ENCODE data around the gene SMC5. TPM values are rescaled to one million over a fixed set of nuclear protein-coding genes. Genes with fewer than 3 reads are reported as not detected.

SMC5 gene
- total RNA-seq, 4 donors from 2014 or later, result 23.4 to 74.4 (median 39.7) TPM

DNA sequence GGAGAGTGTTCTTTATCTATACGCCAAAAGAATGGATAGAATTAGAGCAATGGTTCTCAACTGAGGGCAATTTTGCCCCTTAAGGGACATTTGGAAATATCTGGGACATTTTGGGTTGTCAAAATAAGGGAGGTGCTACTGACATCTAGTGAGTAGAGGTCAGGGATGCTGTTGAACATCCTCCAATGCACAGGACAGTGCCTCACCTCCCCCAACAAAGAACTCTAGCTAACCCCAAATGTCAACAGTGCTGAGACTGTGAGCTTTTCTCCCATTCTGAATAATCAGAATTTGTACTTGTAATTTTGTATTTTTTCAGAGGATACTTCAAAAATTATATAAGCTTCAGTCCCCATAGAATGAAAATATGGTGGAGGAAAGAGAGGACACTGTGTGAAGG lies 8.6 kb upstream of the SMC5 start:
- WGBS, 2 donors (ENCODE audit: low coverage in 1 of 2), result 92 to 100% methylated on average over 1 of the region's 1 CpG
- H3K27me3 ChIP-seq, result no peaks in the 10 kb centered on the region
- no peak for ATAC-seq
- H3K27ac ChIP-seq, result no peak overlapping the region
- H3K9me3 ChIP-seq, result no peaks in the 10 kb centered on the region
- TF ChIP-seq EP300 (IDR thresholded peaks at IDR 0.05) (no peak), POLR2AphosphoS5 (IDR thresholded peaks at IDR 0.05) (no peak), CTCF (IDR thresholded peaks at IDR 0.05) (no peak), POLR2A (IDR thresholded peaks at IDR 0.05) (no peak)
- H3K36me3 ChIP-seq, result no peaks in the 10 kb centered on the region
- peaks cover 0 to 13% (median 0%) of the 10 kb centered on the region in 3 donors for H3K4me1 ChIP-seq
- H3K4me3 ChIP-seq, result no peak overlapping the region

DNA sequence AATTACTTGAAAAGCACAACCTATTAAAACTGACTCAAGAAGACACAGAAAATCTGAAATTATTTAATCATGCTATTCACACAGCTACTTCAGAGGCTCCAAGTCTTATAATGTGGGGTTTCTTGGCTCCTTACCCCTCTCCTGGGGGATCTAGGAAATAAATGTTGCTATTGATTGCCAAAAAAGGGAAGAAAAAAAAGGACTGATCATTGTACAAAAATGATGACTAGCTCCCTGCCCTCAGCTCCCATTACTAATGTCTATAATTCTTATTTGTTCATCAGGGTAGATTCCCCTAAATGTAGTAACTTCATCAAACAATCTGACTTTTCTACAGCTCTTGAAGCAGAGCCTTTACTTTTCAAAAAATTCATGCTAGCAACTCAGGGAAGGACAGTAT lies 3.3 kb upstream of the SMC5 start:
- no peak for ATAC-seq
- no peak overlapping the region for H3K4me3 ChIP-seq
- no peak for TF ChIP-seq POLR2AphosphoS5 (IDR thresholded peaks at IDR 0.05)
- TF ChIP-seq EP300 (IDR thresholded peaks at IDR 0.05), result no peak
- no peak for TF ChIP-seq POLR2A (IDR thresholded peaks at IDR 0.05)
- no peak for TF ChIP-seq CTCF (IDR thresholded peaks at IDR 0.05)

DNA sequence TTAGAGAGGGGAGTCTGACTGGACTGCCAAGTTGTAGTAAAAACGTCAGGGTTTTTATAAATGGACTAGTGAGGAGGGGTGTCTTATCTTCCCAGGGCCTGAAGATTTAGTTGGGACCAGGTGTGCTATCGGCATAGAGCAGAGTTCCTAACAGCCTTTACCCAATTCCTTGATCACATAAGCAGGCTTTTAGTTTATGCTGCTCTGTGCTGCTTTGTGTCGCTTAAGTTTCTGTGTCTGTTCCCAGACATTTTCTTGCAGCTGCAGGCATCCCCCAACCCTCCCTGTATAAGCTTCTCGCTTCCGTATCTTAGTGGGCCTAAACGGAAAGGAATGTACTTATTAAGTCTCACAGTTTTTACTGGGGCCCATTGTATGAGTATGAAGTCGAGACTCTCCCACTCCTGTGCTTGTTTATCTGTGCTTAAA lies 2.6 kb upstream of the SMC5 start:
- no peak for ATAC-seq
- TF ChIP-seq POLR2A (IDR thresholded peaks at IDR 0.05) (no peak), POLR2AphosphoS5 (IDR thresholded peaks at IDR 0.05) (no peak), CTCF (IDR thresholded peaks at IDR 0.05) (no peak), EP300 (IDR thresholded peaks at IDR 0.05) (no peak)
- H3K27me3 ChIP-seq, result no peaks in the 10 kb centered on the region
- H3K4me1 ChIP-seq, result peaks cover 4 to 62% (median 18%) of the 10 kb centered on the region in 3 donors
- H3K27ac ChIP-seq, result peak overlapping the region in 2 of 4 donors; percentile 96
- 28 to 51% methylated on average over 7 of the region's 7 CpGs for WGBS, 2 donors (ENCODE audit: low coverage in 1 of 2)
- no peaks in the 10 kb centered on the region for H3K9me3 ChIP-seq
- peak overlapping the region in 1 of 2 donors; percentile 23 for H3K4me3 ChIP-seq
- H3K36me3 ChIP-seq, result no peaks in the 10 kb centered on the region

More for the DNA sequence above, 3.3 kb upstream of the SMC5 start:
- Histone ChIP-seq H3K36me3 (no peaks in the 10 kb centered on the region), H3K27ac (peak overlapping the region in 1 of 4 donors; percentile 42), H3K4me1 (peaks cover 3 to 55% (median 12%) of the 10 kb centered on the region in 3 donors), H3K27me3 (no peaks in the 10 kb centered on the region), H3K9me3 (no peaks in the 10 kb centered on the region)

DNA sequence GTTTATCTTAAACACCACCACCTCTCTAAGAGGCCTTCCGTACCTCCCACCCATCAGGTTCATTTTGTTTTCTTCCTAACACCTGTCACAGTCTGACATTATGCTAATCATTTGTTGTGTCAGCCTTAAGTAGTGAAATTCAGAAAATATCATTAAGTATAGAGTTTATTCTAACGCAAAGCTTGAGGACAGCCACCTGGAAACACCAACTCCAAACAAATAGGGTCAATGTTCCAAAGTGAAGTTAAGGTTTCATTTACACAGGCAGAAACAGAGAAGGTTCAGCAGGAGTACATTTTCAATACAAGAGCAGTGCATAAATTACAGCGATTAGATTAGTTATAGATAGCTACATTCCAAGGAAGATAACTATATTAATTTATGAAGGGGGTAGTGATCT lies 1.3 kb upstream of the SMC5 start:
- Histone ChIP-seq H3K9me3 (no peaks in the 10 kb centered on the region), H3K4me3 (peak overlapping the region; percentile 86 to 97), H3K27ac (peak overlapping the region; percentile 95 to 98 (median 96)), H3K36me3 (no peaks in the 10 kb centered on the region), H3K27me3 (no peaks in the 10 kb centered on the region), H3K4me1 (peaks cover 6 to 72% (median 22%) of the 10 kb centered on the region in 3 donors)
- no peak for TF ChIP-seq POLR2A (IDR thresholded peaks at IDR 0.05)
- no peak for TF ChIP-seq POLR2AphosphoS5 (IDR thresholded peaks at IDR 0.05)
- no peak for TF ChIP-seq EP300 (IDR thresholded peaks at IDR 0.05)
- no peak for TF ChIP-seq CTCF (IDR thresholded peaks at IDR 0.05)
- WGBS, 2 donors (ENCODE audit: low coverage in 1 of 2), result 56% methylated on average over 3 of the region's 3 CpGs; no CpG with 5 or more reads in 1 of the 2 donors
- no peak for ATAC-seq

GRCh38 chr9:70257991-70258691 lies 637 bp upstream of the SMC5 start:
- Histone ChIP-seq H3K27ac (peak overlapping the region; percentile 95 to 98 (median 96)), H3K27me3 (no peaks in the 10 kb centered on the region), H3K36me3 (no peaks in the 10 kb centered on the region), H3K4me3 (peak overlapping the region; percentile 86 to 97), H3K4me1 (peaks cover 7 to 72% (median 28%) of the 10 kb centered on the region in 3 donors), H3K9me3 (no peaks in the 10 kb centered on the region)
- peak; percentile 62 for ATAC-seq
- TF ChIP-seq POLR2A (IDR thresholded peaks at IDR 0.05), result no peak
- no peak for TF ChIP-seq CTCF (IDR thresholded peaks at IDR 0.05)
- no peak for TF ChIP-seq POLR2AphosphoS5 (IDR thresholded peaks at IDR 0.05)
- no peak for TF ChIP-seq EP300 (IDR thresholded peaks at IDR 0.05)
- 4 to 6% methylated on average over 16 to 24 of the region's 27 CpGs for WGBS, 2 donors (ENCODE audit: low coverage in 1 of 2)
